ENCODE data around the gene AUTS2.

GRCh38 chr7:69719717-69720116 lies 121.4 kb downstream of the AUTS2 start:
- TF ChIP-seq EP300 (IDR thresholded peaks at IDR 0.05; ENCODE audit: low read length) (no peak), FOXM1 (IDR thresholded peaks at IDR 0.05; ENCODE audit: low read depth) (no peak), FOXM1 (CRISPR knock-in tag; IDR thresholded peaks at IDR 0.05; ENCODE audit: low read depth) (no peak), RCOR1 (IDR thresholded peaks at IDR 0.05; ENCODE audit: borderline replicate concordance in 1 of 2, low read depth in 2 of 2, low read length in 2 of 2) (no peak), SMAD3 (CRISPR knock-in tag; conservative IDR thresholded peaks at IDR 0.05) (no peak)
